Measurements from ENCODE around the gene TOLLIP. TPM values are rescaled to one million over a fixed set of nuclear protein-coding genes. Genes with fewer than 3 reads are reported as not detected.

The TOLLIP gene
- total RNA-seq, 2 donors from 2014 or later: 29.6 to 41.0 TPM

- Histone ChIP-seq H3K27ac (no peak overlapping the region), H3K27me3 (no peaks in the 10 kb centered on the region), H3K36me3 (no peaks in the 10 kb centered on the region), H3K4me3 (no peak overlapping the region), H3K4me1 (peaks cover 0 to 16% of the 10 kb centered on the region in 2 donors), H3K9me3 (no peaks in the 10 kb centered on the region)
- no peak for TF ChIP-seq CTCF (IDR thresholded peaks at IDR 0.05)
- DNase-seq (ENCODE audit: low spot score): no peak
These were observed 50.9 kb downstream of the TOLLIP start for GRCh38 chr11:1258401-1259075.

GRCh38 chr11:1257916-1258315, 51.5 kb downstream of the TOLLIP start:
- no peak for DNase-seq (ENCODE audit: low spot score)
- no peaks in the 10 kb centered on the region for H3K27me3 ChIP-seq
- TF ChIP-seq CTCF (IDR thresholded peaks at IDR 0.05): no peak
- no peaks in the 10 kb centered on the region for H3K9me3 ChIP-seq
- no peak overlapping the region for H3K27ac ChIP-seq
- peaks cover 0 to 12% of the 10 kb centered on the region in 2 donors for H3K4me1 ChIP-seq
- H3K4me3 ChIP-seq: no peak overlapping the region
- no peaks in the 10 kb centered on the region for H3K36me3 ChIP-seq

- TF ChIP-seq CTCF (IDR thresholded peaks at IDR 0.05): no peak
- Histone ChIP-seq H3K36me3 (no peaks in the 10 kb centered on the region), H3K27me3 (no peaks in the 10 kb centered on the region), H3K9me3 (no peaks in the 10 kb centered on the region), H3K27ac (no peak overlapping the region), H3K4me3 (no peak overlapping the region), H3K4me1 (peaks cover 0 to 8% of the 10 kb centered on the region in 2 donors)
- DNase-seq (ENCODE audit: low spot score): no peak
These were observed 52.1 kb downstream of the TOLLIP start for GRCh38 chr11:1257366-1257765.

- H3K27ac ChIP-seq: no peak overlapping the region
- no peaks in the 10 kb centered on the region for H3K9me3 ChIP-seq
- H3K36me3 ChIP-seq: no peaks in the 10 kb centered on the region
- H3K27me3 ChIP-seq: no peaks in the 10 kb centered on the region
- DNase-seq (ENCODE audit: low spot score): no peak
- H3K4me3 ChIP-seq: no peak overlapping the region
- no peak for TF ChIP-seq CTCF (IDR thresholded peaks at IDR 0.05)
- no peaks in the 10 kb centered on the region for H3K4me1 ChIP-seq
These were observed 53.0 kb downstream of the TOLLIP start for GRCh38 chr11:1256257-1257045.

- Histone ChIP-seq H3K4me3 (no peak overlapping the region), H3K27me3 (no peaks in the 10 kb centered on the region), H3K4me1 (no peaks in the 10 kb centered on the region), H3K27ac (no peak overlapping the region), H3K9me3 (no peaks in the 10 kb centered on the region), H3K36me3 (no peaks in the 10 kb centered on the region)
- no peak for TF ChIP-seq CTCF (IDR thresholded peaks at IDR 0.05)
- DNase-seq (ENCODE audit: low spot score): no peak
These were observed 54.3 kb downstream of the TOLLIP start for GRCh38 chr11:1255151-1255550.
